Ascending aorta (tissue), 2 donors: ENCODE measurements around the gene COQ8A. TPM values are rescaled to one million over a fixed set of nuclear protein-coding genes. Genes with fewer than 3 reads are reported as not detected.

ENCODE experiments used
- DNase-seq, 2 donors: peaks; one replicate each; pipeline ENCODE4 v3.0.0-alpha.2; 2019; ENCODE audit warnings: low spot score in 2 of 2
- H3K27ac ChIP-seq, 2 donors: fragments of 200-600 bp; sonication (generic); one replicate each; pipeline ENCODE4 v1.5.1; 2016 to 2017; ENCODE audit warnings: mild to moderate bottlenecking in 1 of 2
- H3K27me3 ChIP-seq: fragments of 200-600 bp; sonication (generic); one replicate; pipeline ENCODE4 v1.5.1; 2017
- H3K36me3 ChIP-seq, 2 donors: fragments of 200-600 bp; sonication (generic); one replicate each; pipeline ENCODE4 v1.5.1; 2016
- H3K4me1 ChIP-seq, 2 donors: fragments of 200-600 bp; sonication (generic); one replicate each; pipeline ENCODE4 v1.5.1; 2016 to 2017; ENCODE audit warnings: mild to moderate bottlenecking in 1 of 2
- H3K4me3 ChIP-seq, 2 donors: fragments of 200-600 bp; sonication (generic); one replicate each; pipeline ENCODE4 v1.5.1; 2016 to 2017; ENCODE audit warnings: mild to moderate bottlenecking in 1 of 2
- H3K9me3 ChIP-seq, 2 donors: fragments of 200-600 bp; sonication (generic); one replicate each; pipeline ENCODE4 v1.5.1; 2016
- CTCF ChIP-seq, 3 experiments: fragments of 200-600 bp in 2 of 3; fragments of 450-650 bp in 1 of 3; sonication (generic) in 2 of 3; IDR thresholded peaks; one replicate each; pipeline ENCODE4 v1.5.1; 2016 to 2019; ENCODE audit warnings: antibody characterized with exemption in 3 of 3, mild to moderate bottlenecking in 1 of 3, moderate library complexity in 1 of 3
- intact Hi-C: fragments of 100-400 bp; cut with DNase I; formaldehyde crosslinking; loops from one replicate; pipeline ENCODE4 v1.15.1; 2023
- total RNA-seq: library from RNA; depleted of rRNA; stranded (reverse); fragments of >200 nt; gene quantifications from one replicate; pipeline ENCODE4 v1.1.0, GENCODE V29; 2016

COQ8A gene
- total RNA-seq, 1 donor from 2014 or later: 42.4 TPM

GRCh38 chr1:226964611-226965486 lies 24.8 kb downstream of the COQ8A start:
- H3K36me3 ChIP-seq: peaks cover 13 to 16% of the 10 kb centered on the region in 2 donors
- intact Hi-C loops: no loop called here

GRCh38 chr1:226965581-226966440 lies 25.7 kb downstream of the COQ8A start:
- no peak overlapping the region for H3K4me3 ChIP-seq
- DNase-seq: no peak
- no peak for TF ChIP-seq CTCF (IDR thresholded peaks at IDR 0.05)
- H3K27ac ChIP-seq: no peak overlapping the region
- H3K36me3 ChIP-seq: peaks cover 13 to 22% of the 10 kb centered on the region in 2 donors
- H3K27me3 ChIP-seq: no peaks in the 10 kb centered on the region
- no peaks in the 10 kb centered on the region for H3K4me1 ChIP-seq
- no peaks in the 10 kb centered on the region for H3K9me3 ChIP-seq
- intact Hi-C loops: no loop called here

More at GRCh38 chr1:226964611-226965486, 24.8 kb downstream of the COQ8A start:
- DNase-seq: no peak
- no peaks in the 10 kb centered on the region for H3K4me1 ChIP-seq
- H3K27me3 ChIP-seq: no peaks in the 10 kb centered on the region
- H3K9me3 ChIP-seq: no peaks in the 10 kb centered on the region
- TF ChIP-seq CTCF (IDR thresholded peaks at IDR 0.05): no peak
- H3K27ac ChIP-seq: no peak overlapping the region
- H3K4me3 ChIP-seq: no peak overlapping the region

GRCh38 chr1:226966683-226967082 lies 26.6 kb downstream of the COQ8A start:
- no peaks in the 10 kb centered on the region for H3K4me1 ChIP-seq
- H3K27ac ChIP-seq: no peak overlapping the region
- H3K36me3 ChIP-seq: peaks cover 13 to 22% of the 10 kb centered on the region in 2 donors
- no peaks in the 10 kb centered on the region for H3K9me3 ChIP-seq
- no peak for TF ChIP-seq CTCF (IDR thresholded peaks at IDR 0.05)
- H3K27me3 ChIP-seq: no peaks in the 10 kb centered on the region
- intact Hi-C loops: no loop called here
- no peak overlapping the region for H3K4me3 ChIP-seq
- DNase-seq: no peak

- DNase-seq: no peak
- Histone ChIP-seq H3K4me3 (no peak overlapping the region), H3K9me3 (no peaks in the 10 kb centered on the region), H3K27ac (no peak overlapping the region), H3K4me1 (no peaks in the 10 kb centered on the region), H3K36me3 (peaks cover 11 to 22% of the 10 kb centered on the region in 2 donors), H3K27me3 (no peaks in the 10 kb centered on the region)
- TF ChIP-seq CTCF (IDR thresholded peaks at IDR 0.05): no peak
- intact Hi-C loops: no loop called here
These were observed 27.6 kb downstream of the COQ8A start for GRCh38 chr1:226967665-226968064.

GRCh38 chr1:226971765-226972164 lies 31.7 kb downstream of the COQ8A start:
- Histone ChIP-seq H3K27ac (no peak overlapping the region), H3K27me3 (no peaks in the 10 kb centered on the region), H3K4me1 (peaks cover 0 to 27% of the 10 kb centered on the region in 2 donors), H3K4me3 (no peak overlapping the region), H3K9me3 (no peaks in the 10 kb centered on the region), H3K36me3 (peaks cover 0 to 7% of the 10 kb centered on the region in 2 donors)
- DNase-seq: no peak
- TF ChIP-seq CTCF (IDR thresholded peaks at IDR 0.05): no peak
- intact Hi-C loops: no loop called here
